ENCODE measurements around the gene LGMN.

- no peak for TF ChIP-seq CTCF (IDR thresholded peaks at IDR 0.05; ENCODE audit: insufficient read depth, low read length, poor library complexity, severe bottlenecking)
- TF ChIP-seq EZH2phosphoT487 (conservative IDR thresholded peaks at IDR 0.05; ENCODE audit: low read length): no peak
Observed at GRCh38 chr14:92787554-92787953, 39.1 kb upstream of the LGMN start.
